GM19397 (cell line): ENCODE data around the gene TNNI2.
"Not testable (repeated sequence)": the region's sequence is repeated elsewhere in the genome, so short reads cannot be mapped to it uniquely, and the experiment has no call there.

ENCODE experiments used
- ATAC-seq: cut with Tn5 transposase; IDR thresholded peaks from one replicate; pipeline ENCODE4 v1.9.1; 2021; ENCODE audit warnings: mild to moderate bottlenecking, moderate library complexity; ENCODE audit not compliant: unreplicated experiment

Gene TNNI2

DNA sequence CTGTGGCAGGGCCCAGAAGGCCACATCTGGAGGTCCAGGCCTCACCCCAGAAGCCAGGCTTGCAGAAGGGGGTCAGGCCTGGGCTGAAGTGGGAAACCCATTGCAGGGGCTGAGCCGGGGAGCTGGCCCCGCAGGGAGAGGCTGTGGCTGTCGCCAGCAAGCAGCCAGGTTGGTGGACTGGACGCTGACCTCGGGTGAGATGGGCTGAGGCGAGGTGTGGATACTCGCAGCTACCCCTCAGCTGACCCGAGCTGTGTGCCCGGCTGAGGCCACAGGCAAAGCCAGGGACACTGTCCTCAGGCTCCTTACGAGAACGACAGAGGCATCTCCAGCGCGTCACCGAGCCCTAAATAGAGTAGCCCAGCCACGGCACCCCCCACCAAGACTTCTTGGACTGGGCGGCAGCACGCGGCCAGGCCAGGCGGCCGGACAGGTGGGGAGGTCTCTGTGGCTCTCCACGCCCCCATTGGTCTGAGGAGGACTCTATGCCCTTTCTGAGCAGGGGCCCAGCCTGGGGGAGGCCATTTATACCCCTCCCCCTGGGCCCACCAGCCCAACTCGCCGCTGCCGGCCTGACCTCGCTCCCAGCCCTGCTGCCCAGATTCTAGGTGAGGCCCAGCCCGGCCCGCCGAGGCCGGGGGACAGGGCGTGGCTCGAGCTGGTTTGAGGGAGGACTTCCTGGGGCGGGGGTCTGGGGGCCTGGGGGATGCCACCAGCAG lies at the start of gene TNNI2:
Gene TNNI2, plus strand, starts transcription at position 556 of the 719 bp plus-strand sequence. CDS start 716 bp downstream, outside the sequence.
- ATAC-seq: no peak

DNA sequence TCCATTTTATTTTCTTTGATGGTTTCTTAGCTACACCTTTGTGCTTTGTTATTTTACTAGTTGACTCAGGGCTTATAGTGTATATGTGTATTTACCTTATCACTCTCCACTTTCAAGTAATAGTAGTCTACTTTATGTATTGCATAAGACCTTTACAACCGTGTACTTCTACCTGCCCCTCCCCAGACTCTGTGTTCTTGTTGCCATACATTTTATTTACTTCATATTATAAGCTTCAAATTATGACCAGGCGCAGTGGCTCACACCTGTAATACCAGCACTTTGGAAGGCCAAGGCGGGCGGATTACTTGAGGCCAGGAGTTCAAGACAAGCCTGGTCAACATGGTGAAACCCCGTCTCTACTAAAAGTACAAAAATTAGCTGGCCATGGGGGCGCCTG lies 46.9 kb upstream of the TNNI2 start:
- no peak for ATAC-seq

DNA sequence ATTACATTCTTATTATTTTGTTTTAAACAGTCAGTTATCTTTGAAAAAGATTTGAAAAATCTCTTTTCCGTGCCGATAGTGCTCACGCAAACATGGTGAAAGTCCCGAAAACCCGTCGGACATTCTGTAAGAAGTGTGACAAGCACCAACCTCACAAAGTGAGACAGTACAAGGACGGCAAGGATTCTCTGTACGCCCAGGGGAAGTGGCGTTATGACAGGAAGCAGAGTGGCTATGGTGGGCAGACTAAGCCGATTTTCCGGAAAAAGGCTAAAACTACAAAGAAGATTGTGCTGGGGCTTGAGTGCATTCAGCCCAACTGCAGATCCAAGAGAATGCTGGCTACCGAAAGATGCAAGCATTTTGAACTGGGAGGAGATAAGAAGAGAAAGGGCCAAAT lies 46.3 kb upstream of the TNNI2 start:
- no peak for ATAC-seq

- ATAC-seq: no peak
These were observed 45.7 kb upstream of the TNNI2 start for GRCh38 chr11:1793081-1793480.

GRCh38 chr11:1796413-1797011 lies 42.3 kb upstream of the TNNI2 start:
- ATAC-seq: no peak

DNA sequence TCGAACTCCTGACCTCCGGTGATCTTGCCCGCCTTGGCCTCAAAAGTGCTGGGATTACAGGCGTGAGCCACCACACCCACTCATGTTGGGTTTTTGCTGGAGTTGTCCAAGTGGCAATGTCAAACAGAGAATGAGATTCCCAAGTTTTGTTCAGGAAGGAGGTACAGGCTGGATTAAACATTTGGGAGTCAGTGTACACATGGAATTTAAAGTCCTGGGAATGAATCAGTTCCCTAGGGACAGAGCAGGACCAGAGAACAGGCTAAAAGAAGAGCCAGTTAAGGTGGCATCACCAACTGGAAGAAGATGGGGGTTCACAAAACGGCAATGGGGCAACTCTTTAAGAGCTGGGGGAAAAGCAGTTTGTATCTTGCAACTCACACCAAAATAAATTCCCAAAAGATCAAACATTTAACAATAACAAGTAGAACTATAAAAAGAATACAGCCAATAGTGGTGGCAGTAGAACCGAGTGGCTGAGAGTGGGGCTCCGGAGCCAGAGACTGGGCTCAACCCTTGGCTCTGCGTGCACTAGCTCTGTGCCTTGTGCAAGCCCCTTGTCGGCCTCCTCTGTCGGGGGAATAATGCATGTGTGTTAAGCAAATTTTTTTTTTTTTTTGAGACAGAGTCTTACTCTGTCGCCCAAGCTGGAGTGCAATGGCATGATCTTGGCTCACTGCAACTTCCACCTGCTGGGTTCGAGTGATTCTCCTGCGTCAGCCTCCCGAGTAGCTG lies 41.2 kb upstream of the TNNI2 start:
- no peak for ATAC-seq

GRCh38 chr11:1803246-1803645 lies 35.5 kb upstream of the TNNI2 start:
- ATAC-seq: no peak

DNA sequence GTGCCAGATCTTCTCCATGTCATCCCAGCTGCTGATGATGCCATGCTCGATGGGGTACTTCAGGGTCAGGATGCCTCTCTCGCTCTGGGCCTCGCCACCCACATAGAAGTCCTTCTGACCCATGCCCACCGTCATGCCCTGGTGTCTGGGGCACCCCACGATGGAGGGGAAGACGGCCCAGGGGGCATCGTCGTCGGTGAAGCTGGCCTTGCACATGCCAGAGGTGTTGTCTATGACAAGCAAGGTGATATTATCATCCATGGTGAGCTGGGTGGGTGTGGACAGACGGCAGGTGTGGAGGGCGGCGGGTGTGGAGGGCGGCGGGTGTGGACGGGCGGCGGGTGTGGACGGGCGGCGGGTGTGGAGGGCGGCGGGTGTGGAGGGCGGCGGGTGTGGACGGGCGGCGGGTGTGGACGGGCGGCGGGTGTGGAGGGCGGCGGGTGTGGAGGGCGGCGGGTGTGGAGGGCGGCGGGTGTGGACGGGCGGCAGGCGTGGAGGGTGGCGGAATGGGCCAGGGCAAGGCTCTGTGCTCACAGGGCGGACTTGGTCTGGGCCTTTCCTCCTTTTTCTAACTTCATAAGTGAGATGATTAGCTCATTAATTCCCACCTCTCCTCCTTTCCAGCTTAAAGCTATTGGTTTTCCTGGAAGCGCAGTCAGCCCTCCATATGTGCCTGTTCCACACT lies 34.8 kb upstream of the TNNI2 start:
- ATAC-seq: not testable (repeated sequence)

DNA sequence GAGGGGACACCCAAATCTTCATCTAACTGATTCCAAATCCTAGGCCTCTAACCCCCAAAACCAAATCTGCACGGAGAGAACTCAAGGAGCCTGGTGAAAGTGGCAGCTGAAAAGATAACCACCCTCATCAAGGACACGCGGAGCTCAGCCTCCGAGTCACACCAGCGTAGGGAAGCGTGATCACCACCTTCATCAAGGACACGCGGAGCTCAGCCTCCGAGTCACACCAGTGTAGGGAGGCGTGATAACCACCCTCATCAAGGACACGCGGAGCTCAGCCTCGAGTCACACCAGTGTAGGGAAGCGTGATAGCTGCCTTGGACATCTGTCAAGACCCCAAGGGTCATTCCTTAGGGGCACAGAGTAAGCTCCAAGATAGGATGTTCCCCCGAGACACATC lies 33.3 kb upstream of the TNNI2 start:
- ATAC-seq: no peak

GRCh38 chr11:1807264-1807995 lies 31.4 kb upstream of the TNNI2 start:
- no peak for ATAC-seq

- no peak for ATAC-seq
These were observed 28.0 kb upstream of the TNNI2 start for GRCh38 chr11:1810761-1811160.

DNA sequence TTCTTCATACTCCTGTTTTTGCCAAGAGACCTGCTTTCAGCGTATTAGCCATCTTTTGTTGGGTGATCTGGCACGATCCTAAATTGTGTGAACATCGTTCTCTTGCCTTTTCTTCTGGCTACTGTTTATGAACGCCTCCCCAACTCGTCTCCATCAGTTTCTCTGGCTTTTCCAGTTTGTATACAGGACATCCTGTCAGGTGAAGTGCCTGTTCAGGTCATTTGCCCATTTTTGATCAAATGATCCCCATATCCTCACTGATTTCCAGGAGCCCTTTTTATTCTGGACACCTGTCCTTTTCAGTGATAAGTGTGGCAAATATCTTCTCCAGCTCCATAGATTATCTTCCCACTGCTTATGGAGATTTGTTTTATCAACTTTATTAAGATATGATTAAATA lies 26.5 kb upstream of the TNNI2 start:
- ATAC-seq: no peak

GRCh38 chr11:1812801-1813200 lies 26.0 kb upstream of the TNNI2 start:
- ATAC-seq: no peak

DNA sequence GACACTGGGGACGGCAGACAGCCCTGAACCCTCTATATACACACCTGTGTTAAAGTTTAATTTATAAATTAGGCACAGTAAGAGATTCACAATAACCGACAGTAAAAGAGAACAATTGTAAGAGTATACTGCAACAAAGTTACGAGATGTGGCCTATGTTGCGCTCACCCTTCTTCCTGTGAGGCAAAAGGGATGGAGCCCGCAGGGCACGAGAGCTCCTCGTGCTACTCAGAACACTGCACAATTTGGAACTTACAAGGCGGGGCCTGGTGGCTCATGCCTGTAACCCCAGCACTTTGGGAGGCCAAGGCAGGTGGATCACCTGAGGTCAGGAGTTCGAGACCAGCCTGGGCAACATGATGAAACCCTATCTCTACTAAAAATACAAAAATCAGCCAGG lies 25.4 kb upstream of the TNNI2 start:
- not testable (repeated sequence) for ATAC-seq

DNA sequence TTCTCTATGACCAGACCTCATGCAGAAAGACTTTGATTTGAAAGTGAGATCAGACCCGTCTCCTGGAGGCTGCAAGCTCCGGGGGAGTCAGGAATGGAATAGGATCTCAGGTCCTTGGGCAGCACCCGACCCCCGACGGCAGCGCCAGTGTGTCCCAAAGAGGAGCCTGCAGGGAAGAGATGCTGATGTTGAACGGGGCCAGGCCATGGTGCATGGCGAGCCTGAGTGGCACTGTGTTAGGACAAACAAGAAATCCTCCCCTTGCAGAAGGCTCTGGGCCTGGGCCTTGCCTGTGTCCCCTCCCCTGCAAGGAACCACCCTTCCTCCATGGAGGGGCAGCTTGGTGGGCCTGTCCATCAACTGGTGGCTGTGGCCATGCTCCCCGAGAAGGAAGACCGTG lies 24.1 kb upstream of the TNNI2 start:
- ATAC-seq: no peak

- no peak for ATAC-seq
These were observed 23.5 kb upstream of the TNNI2 start for GRCh38 chr11:1815311-1815710.

- ATAC-seq: no peak
These were observed 23.0 kb upstream of the TNNI2 start for GRCh38 chr11:1815751-1816150.

DNA sequence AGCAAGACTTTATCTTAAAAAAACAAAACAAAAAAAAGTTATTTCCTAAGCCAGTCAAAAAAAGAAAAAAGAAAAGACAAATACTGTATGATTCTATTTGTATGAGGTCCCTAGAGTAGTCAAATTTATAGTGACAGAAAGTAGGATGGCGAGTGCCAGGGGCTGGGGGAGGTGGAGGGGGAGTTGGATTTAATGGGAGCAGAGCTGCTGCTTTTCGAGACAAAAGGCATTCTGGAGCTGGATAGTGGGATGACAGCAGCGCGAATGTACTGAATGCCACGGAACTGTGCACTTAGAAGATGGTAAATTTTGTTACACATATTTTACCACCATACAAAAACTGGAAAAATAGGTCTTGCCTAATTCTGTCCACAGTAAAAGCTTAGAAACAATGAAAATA lies 21.8 kb upstream of the TNNI2 start:
- no peak for ATAC-seq

DNA sequence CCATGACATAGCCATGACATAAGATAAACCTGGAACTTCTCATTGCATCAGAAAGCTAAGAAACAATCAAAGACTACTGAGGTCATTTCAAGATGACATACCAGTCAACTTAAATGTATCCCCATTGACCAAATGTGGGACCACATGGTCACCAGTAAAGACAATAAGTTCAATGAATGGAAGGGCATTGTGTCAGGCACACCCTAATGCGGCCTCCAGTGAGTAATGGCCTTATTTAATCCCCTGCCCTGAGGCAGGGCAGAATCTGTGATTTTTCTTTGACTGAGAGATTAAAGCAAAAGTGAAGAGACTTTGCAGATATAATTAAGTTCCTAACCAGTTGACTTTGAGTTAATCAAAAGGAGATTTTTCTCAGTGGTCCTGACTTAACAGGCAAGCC lies 21.3 kb upstream of the TNNI2 start:
- no peak for ATAC-seq

DNA sequence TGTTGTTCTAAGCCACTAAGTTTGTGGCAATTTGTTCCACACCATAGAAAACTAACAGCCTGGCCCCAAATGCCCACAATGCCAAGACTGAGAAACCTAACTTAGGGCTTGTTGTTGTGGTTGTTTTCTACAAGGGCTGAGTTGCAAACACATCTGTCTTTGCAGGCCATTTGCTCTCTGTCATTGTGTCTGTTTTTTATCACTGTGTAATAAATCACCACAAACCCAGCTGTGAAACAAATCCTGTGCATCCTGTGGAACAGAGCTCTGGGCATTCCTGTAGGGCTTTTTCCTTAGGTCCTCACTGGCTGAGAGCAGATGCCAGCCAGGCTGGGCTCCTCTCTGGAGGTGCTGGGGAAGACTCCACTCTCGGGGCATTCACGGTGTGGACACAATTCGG lies 19.7 kb upstream of the TNNI2 start:
- ATAC-seq: no peak
